Naive thymus-derived CD4-positive, alpha-beta T cell (primary cell): Measurements from ENCODE around the gene SDR39U1. TPM values are rescaled to one million over a fixed set of nuclear protein-coding genes. Genes with fewer than 3 reads are reported as not detected.

Source experiments
- ATAC-seq: fragments of 150-1000 bp; cut with Tn5 transposase; 2 replicates; pipeline ENCODE4 v1.10.0; 2021; ENCODE audit warnings: mild to moderate bottlenecking, moderate library complexity
- CTCF ChIA-PET: fragments of 350-600 bp; sonication (Branson Sonifier 250); formaldehyde crosslinking; loops from one replicate; lab custom pipeline; 2021; ENCODE audit warnings: antibody characterized with exemption; lab: Charles Lee
- POLR2A ChIA-PET: fragments of 350-600 bp; sonication (Branson Sonifier 250); formaldehyde crosslinking; loops from one replicate; lab custom pipeline; 2021; ENCODE audit warnings: antibody characterized with exemption, inconsistent platforms; lab: Charles Lee
- DNase-seq, 9 donors: peaks; one replicate each; pipeline versions ENCODE4 v3.0.0 to v3.0.0-alpha.2; 2020 to 2022; ENCODE audit warnings: mixed read lengths in 1 of 9
- H3K27ac ChIP-seq: one replicate; pipeline ENCODE4 v1.7.0; 2013; ENCODE audit warnings: mild to moderate bottlenecking, low read depth, low read length, moderate library complexity
- H3K27me3 ChIP-seq, 2 donors: one replicate each; pipeline ENCODE4 v1.7.0; 2013; ENCODE audit warnings: low read length in 2 of 2, mild to moderate bottlenecking in 2 of 2, moderate library complexity in 2 of 2; ENCODE audit not compliant: control insufficient read depth in 2 of 2, insufficient read depth in 2 of 2
- H3K36me3 ChIP-seq, 3 experiments: 1 replicate in 2 of 3; 2 replicates in 1 of 3; pipeline ENCODE4 v1.7.0; 2013; ENCODE audit warnings: low read length in 3 of 3, mild to moderate bottlenecking in 3 of 3, moderate library complexity in 1 of 3; ENCODE audit not compliant: insufficient read depth in 3 of 3, control insufficient read depth in 2 of 3
- H3K4me1 ChIP-seq, 2 donors: one replicate each; pipeline ENCODE4 v1.7.0; 2013; ENCODE audit warnings: low read length in 2 of 2, mild to moderate bottlenecking in 2 of 2, moderate library complexity in 1 of 2; ENCODE audit not compliant: control insufficient read depth in 2 of 2, insufficient read depth in 2 of 2
- H3K4me3 ChIP-seq: 2 replicates; pipeline ENCODE4 v1.7.0; 2013; ENCODE audit warnings: mild to moderate bottlenecking, low read length
- H3K9me3 ChIP-seq, 3 experiments: 1 replicate in 2 of 3; 2 replicates in 1 of 3; pipeline ENCODE4 v1.7.0; 2013; ENCODE audit warnings: low read length in 3 of 3; ENCODE audit not compliant: control insufficient read depth in 2 of 3
- H3K27ac Mint-ChIP-seq, 9 donors: one replicate each; pipeline ENCODE4 v1.8.0; 2020 to 2022; ENCODE audit warnings: mixed read lengths in 9 of 9, mild to moderate bottlenecking in 8 of 9, moderate library complexity in 5 of 9, inconsistent platforms in 2 of 9
- H3K27me3 Mint-ChIP-seq, 5 donors: one replicate each; pipeline ENCODE4 v1.8.0; 2021 to 2022; ENCODE audit warnings: mixed read lengths in 5 of 5, mild to moderate bottlenecking in 1 of 5
- H3K36me3 Mint-ChIP-seq, 5 donors: one replicate each; pipeline ENCODE4 v1.8.0; 2020 to 2022; ENCODE audit warnings: mixed read lengths in 5 of 5, mild to moderate bottlenecking in 3 of 5, inconsistent platforms in 1 of 5
- H3K4me1 Mint-ChIP-seq, 7 donors: one replicate each; pipeline ENCODE4 v1.8.0; 2020 to 2022; ENCODE audit warnings: mixed read lengths in 7 of 7, mild to moderate bottlenecking in 3 of 7, inconsistent platforms in 1 of 7
- H3K4me3 Mint-ChIP-seq, 10 donors: one replicate each; pipeline ENCODE4 v1.8.0; 2020 to 2022; ENCODE audit warnings: mild to moderate bottlenecking in 10 of 10, mixed read lengths in 10 of 10, moderate library complexity in 6 of 10, inconsistent platforms in 2 of 10
- H3K9me3 Mint-ChIP-seq, 11 donors: one replicate each; pipeline ENCODE4 v1.8.0; 2020 to 2022; ENCODE audit warnings: mixed read lengths in 11 of 11, mild to moderate bottlenecking in 4 of 11, inconsistent platforms in 1 of 11, moderate library complexity in 1 of 11
- intact Hi-C, 2 donors: fragments of 100-400 bp; cut with micrococcal nuclease; formaldehyde crosslinking; loops; one replicate each; pipeline ENCODE4 v1.15.1; 2023
- polyA plus RNA-seq, 2 donors: library from polyadenylated mRNA; unstranded; fragments of 300-500 nt; fragmentation: Illumina TruSeq; gene quantifications; one replicate each; pipeline ENCODE4 v1.2.3, GENCODE V29; 2021
- total RNA-seq, 6 experiments: library from RNA in 5 of 6; stranded (reverse) in 5 of 6; gene quantifications; 1 replicate in 5 of 6; 2 replicates in 1 of 6; pipeline ENCODE4 v1.2.3 and lab custom pipeline; 2021 to 2026

The SDR39U1 gene
- total and polyA plus RNA-seq, 7 experiments from 2014 or later: 64.7 to 137 (median 96.2) TPM

GRCh38 chr14:24432259-24433131 is 10.1 kb downstream of the SDR39U1 start:
- no peaks in the 10 kb centered on the region for H3K27me3 ChIP-seq
- H3K4me1 ChIP-seq: peaks cover 32 to 42% of the 10 kb centered on the region in 2 donors
- no peaks in the 10 kb centered on the region for H3K27me3 Mint-ChIP-seq
- intact Hi-C loops: loop anchor here in 1 of 2 donors (10.0 kb wide), 1 partner anchor 878 kb away; the partner anchor contains the start of genes THTPA and ZFHX2
- ATAC-seq (no peak), DNase-seq (no peak)
- peaks cover 25 to 59% (median 53%) of the 10 kb centered on the region in 7 donors for H3K4me1 Mint-ChIP-seq
- H3K9me3 Mint-ChIP-seq: peaks cover 0 to 2% (median 0%) of the 10 kb centered on the region in 11 donors
- H3K9me3 ChIP-seq: no peaks in the 10 kb centered on the region
- ChIA-PET POLR2A (interaction anchor here (1.0 to 15.7 kb wide), 12 partner anchors 9 to 271 kb away, joined by 3 to 293 read pairs (median 8); partner anchors contain the start of genes ADCY4, CIDEB, GMPR2 and IRF9), CTCF (interaction anchor here (0.6 to 10.1 kb wide), 21 partner anchors 9 to 615 kb away, joined by 3 to 317 read pairs (median 5); partner anchors contain the start of genes ADCY4, CIDEB, DHRS1 and LTB4R)
- H3K27ac Mint-ChIP-seq: peak overlapping the region in 7 of 9 donors; percentile 21 to 97 (median 97)
- H3K4me3 ChIP-seq: no peak overlapping the region
- peaks cover 0 to 52% (median 5%) of the 10 kb centered on the region in 3 experiments for H3K36me3 ChIP-seq
- H3K27ac ChIP-seq: no peak overlapping the region
- peak overlapping the region in 2 of 10 donors; percentile 82 to 87 for H3K4me3 Mint-ChIP-seq
- peaks cover 4 to 41% (median 16%) of the 10 kb centered on the region in 5 donors for H3K36me3 Mint-ChIP-seq

GRCh38 chr14:24431569-24432258 is 10.9 kb downstream of the SDR39U1 start:
- H3K4me1 ChIP-seq: peaks cover 24 to 41% of the 10 kb centered on the region in 2 donors
- peak overlapping the region; percentile 51 to 97 (median 96) for H3K27ac Mint-ChIP-seq
- ChIA-PET POLR2A (interaction anchor here (0.6 to 15.7 kb wide), 16 partner anchors 9 to 928 kb away, joined by 3 to 293 read pairs (median 10); partner anchors contain the start of genes ADCY4, CHMP4A, CIDEB and DHRS1), CTCF (interaction anchor here (0.7 to 10.1 kb wide), 21 partner anchors 9 to 356 kb away, joined by 3 to 317 read pairs (median 5); partner anchors contain the start of genes ADCY4, CIDEB, DHRS1 and LTB4R)
- H3K4me3 Mint-ChIP-seq: peak overlapping the region; percentile 82 to 96 (median 91)
- H3K27me3 Mint-ChIP-seq: no peaks in the 10 kb centered on the region
- ATAC-seq: peak; percentile 77
- H3K9me3 Mint-ChIP-seq: peaks cover 0 to 2% (median 0%) of the 10 kb centered on the region in 11 donors
- H3K27ac ChIP-seq: peak overlapping the region; percentile 99
- peak; percentile 76 to 91 (median 86) for DNase-seq
- no peaks in the 10 kb centered on the region for H3K9me3 ChIP-seq
- H3K4me3 ChIP-seq: peak overlapping the region; percentile 96
- intact Hi-C loops: loop anchor here (1.0 to 10.0 kb wide), 16 partner anchors 11 to 1129 kb away; partner anchors contain the start of genes SDR39U1 (in 2 of the 2), TINF2 (in 2 of the 2), DCAF11 (in 1 of the 2) and DHRS1 (in 1 of the 2)
- H3K4me1 Mint-ChIP-seq: peaks cover 19 to 59% (median 53%) of the 10 kb centered on the region in 7 donors
- H3K36me3 Mint-ChIP-seq: peaks cover 4 to 37% (median 14%) of the 10 kb centered on the region in 5 donors
- H3K36me3 ChIP-seq: peaks cover 0 to 47% (median 5%) of the 10 kb centered on the region in 3 experiments
- H3K27me3 ChIP-seq: no peaks in the 10 kb centered on the region

GRCh38 chr14:24430682-24431568 is 11.7 kb downstream of the SDR39U1 start:
- Mint-ChIP-seq H3K4me3 (peak overlapping the region; percentile 82 to 96 (median 91)), H3K27me3 (no peaks in the 10 kb centered on the region), H3K9me3 (peaks cover 0 to 2% (median 0%) of the 10 kb centered on the region in 11 donors), H3K27ac (peak overlapping the region; percentile 91 to 98 (median 97)), H3K36me3 (peaks cover 4 to 35% (median 12%) of the 10 kb centered on the region in 5 donors), H3K4me1 (peaks cover 22 to 62% (median 56%) of the 10 kb centered on the region in 7 donors)
- DNase-seq: peak in 7 of 9 donors; percentile 36 to 69 (median 51)
- Histone ChIP-seq H3K36me3 (peaks cover 0 to 40% (median 5%) of the 10 kb centered on the region in 3 experiments), H3K27me3 (no peaks in the 10 kb centered on the region), H3K9me3 (no peaks in the 10 kb centered on the region), H3K4me3 (peak overlapping the region; percentile 96), H3K27ac (peak overlapping the region; percentile 99), H3K4me1 (peaks cover 22 to 39% of the 10 kb centered on the region in 2 donors)
- intact Hi-C loops: loop anchor here (1.0 to 10.0 kb wide), 17 partner anchors 11 to 1128 kb away; partner anchors contain the start of genes SDR39U1 (in 2 of the 2), TINF2 (in 2 of the 2), DCAF11 (in 1 of the 2) and DHRS1 (in 1 of the 2)
- ChIA-PET POLR2A (interaction anchor here (0.6 to 15.7 kb wide), 28 partner anchors 8 to 928 kb away, joined by 3 to 293 read pairs (median 6); partner anchors contain the start of genes ADCY4, CARMIL3, CHMP4A and CIDEB), CTCF (interaction anchor here (0.6 to 10.1 kb wide), 23 partner anchors 8 to 322 kb away, joined by 3 to 317 read pairs (median 5); partner anchors contain the start of genes ADCY4, CIDEB, DHRS1 and LTB4R)
- ATAC-seq: peak; percentile 45

- POLR2A ChIA-PET: interaction anchor here (0.6 to 15.7 kb wide), 28 partner anchors 8 to 378 kb away, joined by 3 to 293 read pairs (median 6); partner anchors contain the start of genes ADCY4, CARMIL3, CHMP4A and CIDEB
- H3K4me3 Mint-ChIP-seq: peak overlapping the region; percentile 82 to 96 (median 91)
- H3K4me1 ChIP-seq: peaks cover 22 to 46% of the 10 kb centered on the region in 2 donors
- H3K36me3 ChIP-seq: peaks cover 0 to 35% (median 5%) of the 10 kb centered on the region in 3 experiments
- H3K27ac Mint-ChIP-seq: peak overlapping the region; percentile 91 to 98 (median 97)
- no peaks in the 10 kb centered on the region for H3K27me3 ChIP-seq
- peaks cover 26 to 64% (median 56%) of the 10 kb centered on the region in 7 donors for H3K4me1 Mint-ChIP-seq
- intact Hi-C loops: loop anchor here in 1 of 2 donors (1.0 to 10.0 kb wide), 4 partner anchors 289 to 1127 kb away; partner anchors contain the start of genes EMC9, PABPN1, PPP1R3E and THTPA
- ATAC-seq (peak; percentile 65), DNase-seq (peak in 6 of 9 donors; percentile 43 to 62 (median 54))
- peak overlapping the region; percentile 99 for H3K27ac ChIP-seq
- no peaks in the 10 kb centered on the region for H3K9me3 ChIP-seq
- H3K36me3 Mint-ChIP-seq: peaks cover 4 to 29% (median 11%) of the 10 kb centered on the region in 5 donors
- H3K4me3 ChIP-seq: peak overlapping the region; percentile 96
- peaks cover 0 to 3% (median 0%) of the 10 kb centered on the region in 11 donors for H3K9me3 Mint-ChIP-seq
- CTCF ChIA-PET: interaction anchor here (0.5 to 10.1 kb wide), 10 partner anchors 12 to 195 kb away, joined by 3 to 317 read pairs (median 6); partner anchors contain the start of genes ADCY4, CIDEB, LTB4R and LTB4R2
- no peaks in the 10 kb centered on the region for H3K27me3 Mint-ChIP-seq
Observed at GRCh38 chr14:24430143-24430681, 12.4 kb downstream of the SDR39U1 start.
